GM19238 (cell line): ENCODE measurements around the gene APOBEC3G.

Source experiments
- DNase-seq: peaks from one replicate; pipeline ENCODE4 v3.0.0; 2011; ENCODE audit warnings: low spot score; ENCODE audit not compliant: insufficient read length

Gene APOBEC3G

DNA sequence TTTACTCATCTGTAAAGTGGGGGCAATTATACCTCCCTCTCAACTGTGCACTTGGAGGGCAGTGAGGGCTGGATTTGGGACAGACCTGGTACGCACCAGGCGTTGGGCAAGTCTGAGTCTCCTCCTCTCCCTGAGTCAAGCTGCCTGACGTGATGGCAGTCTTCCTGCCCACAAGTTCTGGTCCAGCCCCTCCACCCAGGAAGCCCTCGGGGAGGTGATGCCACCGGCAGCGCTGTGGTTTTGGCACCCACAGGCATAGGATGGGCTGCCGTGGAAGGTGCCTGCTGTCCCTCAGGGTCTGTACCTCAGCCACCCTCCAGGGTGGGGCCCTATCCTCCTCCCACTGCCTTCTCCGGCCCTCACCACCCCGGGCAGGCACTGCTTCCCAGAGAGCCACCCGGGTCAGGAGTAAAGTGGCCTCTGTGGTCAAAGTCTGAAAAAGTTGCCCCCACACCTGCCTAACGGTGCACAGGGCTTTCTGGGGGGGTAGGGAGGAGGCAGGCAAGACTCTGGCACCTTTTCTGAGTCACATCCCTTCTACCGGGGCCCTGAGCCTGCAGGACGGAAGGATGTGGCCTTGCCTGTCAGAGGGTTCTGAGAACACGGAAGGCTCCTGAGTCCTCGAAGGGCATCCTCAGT, 13.5 kb downstream of the APOBEC3G start:
- DNase-seq: no peak

DNA sequence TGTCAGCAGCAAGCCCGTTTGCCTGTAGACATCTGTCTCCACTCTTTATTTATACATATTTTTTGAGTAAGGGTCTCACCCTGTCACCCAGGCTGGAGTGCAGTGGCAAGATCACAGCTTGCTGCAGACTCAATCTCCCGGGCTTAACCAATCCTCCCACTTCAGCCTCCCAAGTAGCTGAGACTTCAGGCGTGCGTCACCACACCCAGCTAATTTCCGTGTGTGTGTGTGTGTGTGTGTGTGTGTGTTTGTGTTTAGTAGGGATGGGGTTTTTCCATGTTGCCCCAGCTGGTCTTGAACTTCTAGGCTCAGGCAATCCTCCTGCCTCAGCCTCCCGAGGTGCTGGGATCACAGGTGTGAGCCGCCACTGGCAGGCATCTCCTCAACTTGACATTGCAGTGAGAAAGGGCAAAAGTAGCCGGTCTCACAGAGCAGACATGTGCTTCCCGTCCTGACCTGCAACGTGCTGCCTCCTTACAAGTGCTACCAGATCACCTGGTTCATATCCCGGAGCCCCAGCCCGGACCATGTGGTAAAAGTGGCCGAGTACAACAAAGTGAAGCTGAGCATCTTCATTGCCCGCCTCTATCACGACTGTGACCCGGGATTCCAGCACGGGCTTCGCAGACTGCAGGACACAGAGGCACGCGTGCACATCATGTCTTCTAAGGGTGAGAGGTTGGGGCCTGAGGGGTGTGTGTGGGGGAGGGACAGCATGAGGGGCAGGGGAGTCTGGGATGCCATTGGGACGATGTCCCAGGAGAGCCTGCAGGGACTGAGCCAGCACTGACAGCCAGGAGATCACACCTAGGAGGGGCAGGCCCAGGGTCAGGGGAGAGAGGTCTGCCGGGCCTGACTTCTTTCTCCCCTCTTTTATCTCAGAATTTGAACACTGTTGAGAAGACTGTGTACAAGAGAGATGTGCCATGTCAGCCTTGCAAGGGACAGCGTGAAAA, 14.3 kb downstream of the APOBEC3G start:
- DNase-seq: no peak

GRCh38 chr22:39092111-39092862, 15.2 kb downstream of the APOBEC3G start:
- DNase-seq: no peak

DNA sequence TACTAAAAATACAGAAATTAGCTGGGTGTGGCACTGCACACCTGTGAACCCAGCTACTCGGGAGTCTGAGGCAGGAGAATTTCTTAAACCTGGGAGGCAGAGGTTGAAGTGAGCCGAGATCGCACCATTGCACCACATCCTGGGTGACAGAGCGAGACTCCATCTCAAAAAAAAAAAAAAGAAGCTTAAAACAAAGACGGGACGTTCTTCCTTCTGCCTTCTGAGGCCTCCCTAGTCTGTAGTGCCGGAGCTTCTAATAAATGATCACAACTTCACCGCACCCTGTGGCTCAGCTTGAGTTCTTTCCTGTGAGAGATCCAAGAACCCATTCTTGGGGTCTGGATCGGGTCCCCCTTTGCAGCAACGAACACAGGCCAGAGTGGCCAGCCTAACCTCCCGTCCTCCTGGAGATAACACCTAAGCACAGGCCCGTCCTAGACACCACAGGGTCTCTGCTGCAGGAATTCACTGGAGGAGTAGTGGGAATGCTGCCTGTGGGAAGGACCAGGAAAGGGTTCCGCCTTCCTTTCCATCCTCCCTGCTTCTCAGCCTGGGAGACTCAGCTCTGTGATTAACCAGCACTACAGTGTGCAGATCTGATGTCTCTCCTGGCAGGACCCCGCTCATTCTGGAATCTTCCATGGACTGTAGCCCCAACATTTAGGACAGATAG, 17.8 kb downstream of the APOBEC3G start:
- DNase-seq: no peak

DNA sequence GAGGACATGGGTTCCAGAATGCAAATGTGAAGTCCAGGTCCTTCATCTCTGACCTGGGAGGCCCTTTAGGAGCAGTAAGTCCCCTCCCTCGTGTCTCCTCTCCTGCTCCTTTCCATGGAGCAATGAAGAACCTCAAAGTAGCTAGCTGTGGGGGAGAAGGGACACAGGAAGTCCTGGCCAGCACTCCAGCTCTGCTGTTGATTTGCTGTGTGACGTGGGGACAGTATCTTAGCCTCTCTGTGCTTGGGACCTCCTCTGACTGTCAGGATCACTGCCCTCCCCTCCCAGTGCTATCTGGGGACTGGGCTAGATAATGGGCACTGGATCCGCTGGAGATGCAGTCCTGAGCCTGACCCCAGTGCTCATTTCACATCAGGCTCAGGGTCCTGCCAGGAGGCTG, 18.9 kb downstream of the APOBEC3G start:
- no peak for DNase-seq

GRCh38 chr22:39097098-39098020, 20.3 kb downstream of the APOBEC3G start, which contains the start of gene APOBEC3H:
Gene APOBEC3H, plus strand, starts transcription at chr22:39097244. Its CDS starts 3,035 bp downstream, at chr22:39100279.
- DNase-seq: no peak

GRCh38 chr22:39098026-39098425, 21.0 kb downstream of the APOBEC3G start:
- no peak for DNase-seq

DNA sequence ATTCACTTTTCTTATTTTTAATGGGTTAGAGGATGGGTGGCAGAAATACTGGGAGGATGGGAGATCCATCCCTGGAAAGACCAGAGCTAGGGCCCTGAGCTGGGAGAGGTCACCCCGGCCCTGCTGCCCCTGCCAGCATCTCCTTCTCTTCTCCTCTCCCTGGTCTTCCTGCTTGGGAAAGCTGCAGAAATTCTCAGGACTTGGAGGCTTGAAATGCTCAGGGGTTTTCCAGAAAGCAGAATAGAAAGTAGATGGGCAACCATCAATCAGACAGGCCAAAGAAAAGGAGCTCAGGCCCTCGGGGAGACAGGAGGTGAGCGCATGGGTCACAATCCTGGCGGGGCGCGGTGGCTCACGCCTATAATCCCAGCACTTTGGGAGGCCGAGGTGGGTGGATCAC, 21.5 kb downstream of the APOBEC3G start:
- no peak for DNase-seq

DNA sequence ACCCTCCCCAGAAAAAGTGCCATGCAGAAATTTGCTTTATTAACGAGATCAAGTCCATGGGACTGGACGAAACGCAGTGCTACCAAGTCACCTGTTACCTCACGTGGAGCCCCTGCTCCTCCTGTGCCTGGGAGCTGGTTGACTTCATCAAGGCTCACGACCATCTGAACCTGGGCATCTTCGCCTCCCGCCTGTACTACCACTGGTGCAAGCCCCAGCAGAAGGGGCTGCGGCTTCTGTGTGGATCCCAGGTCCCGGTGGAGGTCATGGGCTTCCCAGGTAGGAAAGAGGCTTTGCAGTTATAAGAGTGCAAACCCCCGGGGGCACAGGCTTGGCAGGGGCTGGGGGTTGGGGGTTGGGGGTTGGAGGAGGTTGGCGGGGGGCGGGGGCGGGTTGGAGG, 24.2 kb downstream of the APOBEC3G start:
- no peak for DNase-seq

GRCh38 chr22:39103431-39103830, 26.4 kb downstream of the APOBEC3G start:
- DNase-seq: no peak

DNA sequence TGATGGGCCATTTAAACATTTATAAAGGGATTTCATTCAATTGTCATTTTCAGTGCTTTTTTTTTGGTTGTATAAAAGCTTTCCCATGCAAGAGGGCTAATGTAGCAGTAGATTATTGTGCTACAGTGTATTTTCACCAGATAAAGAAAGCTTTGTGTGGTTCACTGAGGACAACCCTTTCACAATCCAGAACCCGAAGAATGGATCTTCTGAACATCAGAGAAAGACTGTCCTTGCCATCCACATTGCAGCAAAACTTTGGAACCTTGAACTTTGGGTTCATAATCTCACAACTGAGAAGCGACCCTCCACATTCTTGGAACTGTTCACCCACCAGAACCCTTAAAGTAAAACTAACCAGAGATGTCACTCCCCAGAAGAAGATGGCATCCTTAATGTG, 29.3 kb downstream of the APOBEC3G start:
- DNase-seq: no peak

DNA sequence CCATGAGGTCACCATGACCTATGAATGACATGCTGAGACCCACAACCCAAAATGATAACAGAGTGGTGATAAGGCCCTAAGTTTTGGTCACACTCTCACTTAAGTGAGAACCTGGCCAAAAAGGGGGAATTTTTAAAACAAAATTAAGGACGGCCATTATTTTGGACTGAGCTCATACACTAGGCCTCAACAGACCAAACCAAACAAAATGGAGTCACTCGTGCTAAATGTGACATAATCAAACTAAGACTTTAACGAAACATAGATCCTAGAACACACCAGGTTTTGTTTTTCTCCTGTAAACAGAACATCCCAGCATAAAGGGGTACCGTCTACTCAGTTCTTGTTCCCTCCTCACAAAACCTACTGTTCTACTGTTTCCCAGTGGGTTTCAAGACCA, 31.4 kb downstream of the APOBEC3G start:
- no peak for DNase-seq

DNA sequence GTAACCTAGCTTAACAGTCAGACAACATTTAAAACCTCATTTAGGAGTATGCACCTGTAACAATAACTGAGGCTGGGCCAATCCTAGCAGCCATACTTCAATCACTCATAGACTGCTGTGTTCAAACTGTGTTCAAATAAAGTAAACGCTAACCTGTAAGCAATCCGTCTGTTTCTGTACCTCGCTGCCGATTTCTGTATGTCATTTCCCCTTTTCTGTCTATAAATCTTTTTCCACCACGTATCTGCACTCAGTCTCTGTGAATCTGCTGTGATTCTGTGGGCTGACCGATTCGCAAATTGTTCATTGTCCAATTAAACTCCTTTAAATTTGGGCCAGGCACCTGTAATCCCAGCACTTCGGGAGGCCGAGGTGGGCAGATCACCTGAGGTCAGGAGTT, 32.3 kb downstream of the APOBEC3G start:
- no peak for DNase-seq

- DNase-seq: no peak
Measured at GRCh38 chr22:39110631-39111561, 33.8 kb downstream of the APOBEC3G start.

- no peak for DNase-seq
Measured at GRCh38 chr22:39114112-39114511, 37.0 kb downstream of the APOBEC3G start.

- DNase-seq: no peak
Measured at GRCh38 chr22:39115570-39115969, 38.5 kb downstream of the APOBEC3G start.

- DNase-seq: no peak
Measured at GRCh38 chr22:39115977-39116621, 39.0 kb downstream of the APOBEC3G start.

DNA sequence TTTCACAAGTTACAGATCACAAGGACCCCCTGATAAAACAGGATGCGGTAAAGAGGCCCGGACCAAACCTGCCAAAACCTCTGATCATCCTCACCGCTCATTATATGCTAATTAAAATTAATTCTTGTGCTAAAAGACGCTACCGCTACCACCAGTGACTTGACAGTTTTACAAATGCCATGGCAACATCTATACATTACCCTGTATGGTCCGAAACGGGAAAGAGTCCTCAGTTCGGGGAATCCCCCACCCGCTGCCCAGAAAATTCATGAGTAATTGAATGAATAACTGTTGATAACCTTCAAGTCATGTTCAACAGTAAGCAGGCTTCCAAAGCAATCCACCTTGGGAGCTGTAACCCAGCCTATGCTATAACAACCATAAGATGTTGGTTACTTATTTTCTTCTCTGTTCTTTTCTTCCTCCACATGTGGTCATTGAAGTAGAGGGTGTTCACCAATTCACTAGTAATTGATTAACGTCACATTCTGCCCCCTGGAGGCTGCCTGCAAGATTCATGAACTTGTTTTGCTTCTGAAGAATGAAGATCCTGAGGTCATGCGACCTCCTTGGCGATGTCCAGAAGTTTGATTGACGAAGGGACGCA, 40.6 kb downstream of the APOBEC3G start:
- DNase-seq: peak; percentile 53
